ENCODE data around the gene KDR. TPM values are rescaled to one million over a fixed set of nuclear protein-coding genes. Genes with fewer than 3 reads are reported as not detected.

Gene KDR
- total RNA-seq, 6 experiments from 2014 or later, result 7.9 to 22.4 (median 11.7) TPM

GRCh38 chr4:55143858-55144257 is 18.5 kb upstream of the KDR start:
- 50% methylated on average over 1 of the region's 2 CpGs for WGBS (ENCODE audit: insufficient coverage, low coverage, low lambda C conversion rate, missing lambda C conversion rate)
- no peak overlapping the region for H3K4me3 ChIP-seq
- no peaks in the 10 kb centered on the region for H3K4me1 ChIP-seq
- no peak for DNase-seq
- H3K27me3 ChIP-seq, result no peaks in the 10 kb centered on the region
- H3K9me3 ChIP-seq, result no peaks in the 10 kb centered on the region
- no peaks in the 10 kb centered on the region for H3K36me3 ChIP-seq
- no peak for ATAC-seq
- intact Hi-C loops (cut with DNase I), result no loop called here
- no peak overlapping the region for H3K27ac ChIP-seq
- TF ChIP-seq, protein P1, sequence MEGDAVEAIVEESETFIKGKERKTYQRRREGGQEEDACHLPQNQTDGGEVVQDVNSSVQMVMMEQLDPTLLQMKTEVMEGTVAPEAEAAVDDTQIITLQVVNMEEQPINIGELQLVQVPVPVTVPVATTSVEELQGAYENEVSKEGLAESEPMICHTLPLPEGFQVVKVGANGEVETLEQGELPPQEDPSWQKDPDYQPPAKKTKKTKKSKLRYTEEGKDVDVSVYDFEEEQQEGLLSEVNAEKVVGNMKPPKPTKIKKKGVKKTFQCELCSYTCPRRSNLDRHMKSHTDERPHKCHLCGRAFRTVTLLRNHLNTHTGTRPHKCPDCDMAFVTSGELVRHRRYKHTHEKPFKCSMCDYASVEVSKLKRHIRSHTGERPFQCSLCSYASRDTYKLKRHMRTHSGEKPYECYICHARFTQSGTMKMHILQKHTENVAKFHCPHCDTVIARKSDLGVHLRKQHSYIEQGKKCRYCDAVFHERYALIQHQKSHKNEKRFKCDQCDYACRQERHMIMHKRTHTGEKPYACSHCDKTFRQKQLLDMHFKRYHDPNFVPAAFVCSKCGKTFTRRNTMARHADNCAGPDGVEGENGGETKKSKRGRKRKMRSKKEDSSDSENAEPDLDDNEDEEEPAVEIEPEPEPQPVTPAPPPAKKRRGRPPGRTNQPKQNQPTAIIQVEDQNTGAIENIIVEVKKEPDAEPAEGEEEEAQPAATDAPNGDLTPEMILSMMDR (IDR thresholded peaks at IDR 0.05), result no peak
- no peak for TF ChIP-seq POLR2A (IDR thresholded peaks at IDR 0.05)

- Histone ChIP-seq H3K4me1 (no peaks in the 10 kb centered on the region), H3K4me3 (no peak overlapping the region), H3K9me3 (no peaks in the 10 kb centered on the region), H3K27ac (no peak overlapping the region), H3K27me3 (no peaks in the 10 kb centered on the region), H3K36me3 (no peaks in the 10 kb centered on the region)
- no peak for ATAC-seq
- no peak for DNase-seq
- WGBS (ENCODE audit: insufficient coverage, low coverage, low lambda C conversion rate, missing lambda C conversion rate), result 41% methylated on average over 4 of the region's 4 CpGs
- TF ChIP-seq, protein P1 (IDR thresholded peaks at IDR 0.05), result no peak
- no peak for TF ChIP-seq POLR2A (IDR thresholded peaks at IDR 0.05)
- intact Hi-C loops (cut with DNase I), result no loop called here
These were observed 13.0 kb upstream of the KDR start for GRCh38 chr4:55138367-55138766.

GRCh38 chr4:55136634-55137033 is 11.2 kb upstream of the KDR start:
- TF ChIP-seq, protein P1 (IDR thresholded peaks at IDR 0.05), result no peak
- no peak for TF ChIP-seq POLR2A (IDR thresholded peaks at IDR 0.05)
- Histone ChIP-seq H3K27me3 (no peaks in the 10 kb centered on the region), H3K4me3 (no peak overlapping the region), H3K36me3 (no peaks in the 10 kb centered on the region), H3K4me1 (no peaks in the 10 kb centered on the region), H3K27ac (no peak overlapping the region), H3K9me3 (no peaks in the 10 kb centered on the region)
- DNase-seq, result no peak
- 40% methylated on average over 2 of the region's 2 CpGs for WGBS (ENCODE audit: insufficient coverage, low coverage, low lambda C conversion rate, missing lambda C conversion rate)
- intact Hi-C loops (cut with DNase I), result no loop called here
- no peak for ATAC-seq

- H3K36me3 ChIP-seq, result no peaks in the 10 kb centered on the region
- ATAC-seq, result no peak
- TF ChIP-seq POLR2A (IDR thresholded peaks at IDR 0.05), result no peak
- TF ChIP-seq, protein P1 (IDR thresholded peaks at IDR 0.05), result no peak
- 50% methylated on average over 3 of the region's 3 CpGs for WGBS (ENCODE audit: insufficient coverage, low coverage, low lambda C conversion rate, missing lambda C conversion rate)
- H3K27ac ChIP-seq, result no peak overlapping the region
- no peaks in the 10 kb centered on the region for H3K4me1 ChIP-seq
- H3K9me3 ChIP-seq, result no peaks in the 10 kb centered on the region
- H3K4me3 ChIP-seq, result no peak overlapping the region
- no peaks in the 10 kb centered on the region for H3K27me3 ChIP-seq
- intact Hi-C loops (cut with DNase I), result no loop called here
- no peak for DNase-seq
These were observed 8.6 kb upstream of the KDR start for GRCh38 chr4:55133951-55134350.

GRCh38 chr4:55132775-55133174 is 7.4 kb upstream of the KDR start:
- WGBS (ENCODE audit: insufficient coverage, low coverage, low lambda C conversion rate, missing lambda C conversion rate), result 27% methylated on average over 1 of the region's 1 CpG
- no peak for ATAC-seq
- H3K4me1 ChIP-seq, result no peaks in the 10 kb centered on the region
- H3K36me3 ChIP-seq, result no peaks in the 10 kb centered on the region
- no peak for DNase-seq
- no peak overlapping the region for H3K27ac ChIP-seq
- H3K4me3 ChIP-seq, result no peak overlapping the region
- H3K27me3 ChIP-seq, result no peaks in the 10 kb centered on the region
- no peaks in the 10 kb centered on the region for H3K9me3 ChIP-seq
- intact Hi-C loops (cut with DNase I), result no loop called here
- TF ChIP-seq, protein P1 (IDR thresholded peaks at IDR 0.05), result no peak
- TF ChIP-seq POLR2A (IDR thresholded peaks at IDR 0.05), result no peak
